GM12892 (cell line): ENCODE data around the gene DOCK4.
A peak's percentile ranks its signal among the peaks of the same experiment; 100 is the strongest.

ENCODE experiments used
- DNase-seq: peaks from one replicate; pipeline ENCODE4 v3.0.0; 2011; ENCODE audit not compliant: insufficient read length
- FAIRE-seq: peaks from 2 replicates; lab custom pipeline; 2011; peaks lifted over from hg19 to GRCh38; lab: Jason Lieb, UNC
- POLR2A ChIP-seq: IDR thresholded peaks from 2 replicates; pipeline ENCODE4 v1.6.1; 2011; ENCODE audit warnings: low read depth, low read length, control low read depth
- POLR2AphosphoS5 ChIP-seq: IDR thresholded peaks from 2 replicates; pipeline ENCODE4 v1.6.1; 2011; ENCODE audit warnings: low read depth, low read length, control low read depth
- TAF1 ChIP-seq: IDR thresholded peaks from 2 replicates; pipeline ENCODE4 v1.6.1; 2011; ENCODE audit warnings: low read depth, mild to moderate bottlenecking, control low read depth, low read length, borderline replicate concordance

DOCK4 gene

DNA sequence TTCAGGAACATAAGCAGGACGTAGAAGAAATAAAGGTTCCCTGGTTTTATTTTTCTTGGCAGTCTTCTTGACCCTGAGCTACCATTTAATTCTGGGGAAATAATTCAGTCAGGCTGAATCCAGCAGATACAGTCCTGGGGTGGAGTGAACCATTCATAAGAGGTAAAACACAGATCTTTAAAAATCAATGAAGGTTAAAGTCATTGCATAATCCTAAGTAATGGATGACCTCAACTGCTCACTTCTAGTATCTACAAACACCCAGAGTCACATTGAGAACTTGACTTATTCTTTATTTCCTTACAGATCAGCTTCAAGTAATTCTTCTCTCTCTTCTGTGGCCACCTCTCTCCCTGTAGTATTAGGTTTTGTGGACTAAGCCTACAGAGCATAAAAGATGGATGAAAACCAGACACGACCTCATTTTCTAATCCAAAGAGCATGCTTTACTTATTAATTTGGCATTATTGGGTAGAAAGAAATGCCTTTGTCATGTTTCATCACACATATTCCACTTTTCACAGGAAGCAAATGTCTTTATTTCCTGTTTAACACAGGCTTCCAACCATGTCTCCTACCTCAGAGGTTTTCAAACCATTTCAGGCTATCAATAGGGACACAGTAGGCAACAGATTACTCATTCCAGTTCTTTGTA, 461.6 kb downstream of the DOCK4 start:
- FAIRE-seq (no peak), DNase-seq (no peak)
- TF ChIP-seq POLR2AphosphoS5 (no peak), POLR2A (no peak)

GRCh38 chr7:111743244-111743847, 462.9 kb downstream of the DOCK4 start:
- FAIRE-seq = no peak
- no peak for DNase-seq

GRCh38 chr7:111741811-111742240, 464.4 kb downstream of the DOCK4 start:
- no peak for TF ChIP-seq TAF1
- no peak for TF ChIP-seq POLR2A
- TF ChIP-seq POLR2AphosphoS5 = no peak
- FAIRE-seq = peak; percentile 79
- DNase-seq = peak; percentile 27

More at GRCh38 chr7:111743244-111743847, 462.9 kb downstream of the DOCK4 start:
- TF ChIP-seq POLR2A (no peak), POLR2AphosphoS5 (no peak), TAF1 (no peak)

DNA sequence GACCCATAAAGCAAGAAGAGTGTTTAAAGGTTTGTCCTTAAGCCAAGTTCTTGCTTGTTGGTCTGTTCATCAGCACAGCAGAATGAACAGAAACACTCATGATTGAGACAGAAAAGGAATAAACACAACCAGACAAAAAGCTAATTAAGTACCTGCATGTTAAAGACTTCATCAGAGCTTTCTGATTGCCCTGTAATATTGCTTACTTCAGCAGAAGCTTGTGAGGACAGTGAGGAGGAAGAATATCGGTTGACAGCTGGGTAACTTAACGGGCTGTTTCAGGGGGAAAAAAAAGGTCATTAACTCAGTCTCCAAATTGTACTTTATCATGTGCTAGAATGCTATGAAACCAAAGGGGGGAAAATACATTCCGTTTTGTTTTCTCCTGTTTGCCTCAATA, 465.3 kb downstream of the DOCK4 start:
- DNase-seq (no peak), FAIRE-seq (no peak)
- TF ChIP-seq POLR2AphosphoS5 (no peak), POLR2A (no peak), TAF1 (no peak)

GRCh38 chr7:111736552-111736874, 469.7 kb downstream of the DOCK4 start:
- TF ChIP-seq TAF1 (no peak), POLR2A (no peak), POLR2AphosphoS5 (no peak)
- FAIRE-seq = no peak
- DNase-seq = no peak

- TF ChIP-seq POLR2AphosphoS5 = no peak
- TF ChIP-seq TAF1 = no peak
- TF ChIP-seq POLR2A = no peak
- peak; percentile 14 for DNase-seq
- peak; percentile 86 for FAIRE-seq
These were observed 470.3 kb downstream of the DOCK4 start for GRCh38 chr7:111735661-111736551.

- DNase-seq (no peak), FAIRE-seq (no peak)
- TF ChIP-seq POLR2AphosphoS5 = no peak
- no peak for TF ChIP-seq TAF1
- TF ChIP-seq POLR2A = no peak
These were observed 471.1 kb downstream of the DOCK4 start for GRCh38 chr7:111734954-111735660.

DNA sequence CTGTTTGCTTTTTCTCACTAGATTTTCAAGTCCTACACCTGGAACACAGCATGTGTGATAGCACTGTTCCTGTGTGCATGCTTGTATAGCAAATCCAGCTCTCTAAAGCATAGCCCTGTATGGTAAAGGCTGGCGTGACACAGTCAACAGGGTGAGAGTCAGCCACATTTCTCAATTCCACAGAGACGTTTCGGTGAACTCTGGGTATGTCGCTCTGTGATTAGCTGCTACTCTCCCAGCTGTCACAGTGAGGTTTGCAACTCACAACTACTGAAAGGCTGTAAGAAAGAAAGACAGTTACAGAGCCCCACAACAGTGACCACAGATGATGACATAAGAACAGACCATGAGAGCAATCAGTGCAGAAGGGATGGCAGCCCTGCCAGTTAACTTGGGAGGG, 473.3 kb downstream of the DOCK4 start:
- FAIRE-seq (no peak), DNase-seq (no peak)
- TF ChIP-seq TAF1 (no peak), POLR2A (no peak), POLR2AphosphoS5 (no peak)

- no peak for DNase-seq
- TF ChIP-seq POLR2A = no peak
- TF ChIP-seq POLR2AphosphoS5 = no peak
- peak; percentile 5 for FAIRE-seq
These were observed 475.5 kb downstream of the DOCK4 start for GRCh38 chr7:111730476-111731300.

DNA sequence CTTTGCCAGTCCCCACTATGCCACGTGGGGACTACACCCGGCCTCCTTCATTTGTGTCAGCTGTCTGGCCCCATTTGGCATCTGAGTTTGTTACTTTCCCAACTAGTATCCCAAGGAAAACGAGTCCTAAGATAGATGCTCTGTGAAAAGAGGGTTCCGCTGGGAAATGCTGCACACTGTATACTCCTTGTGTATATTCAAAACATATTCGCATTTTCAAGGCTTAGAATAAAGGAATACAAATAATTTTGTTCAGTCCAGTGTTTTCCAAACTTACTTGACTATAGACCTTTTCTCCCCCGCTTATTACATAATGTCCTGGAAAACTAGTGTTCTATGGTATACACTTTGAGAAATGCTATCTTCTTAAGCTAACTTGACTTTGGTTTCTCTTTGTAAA, 476.1 kb downstream of the DOCK4 start:
- FAIRE-seq = no peak
- no peak for TF ChIP-seq TAF1
- no peak for TF ChIP-seq POLR2A
- TF ChIP-seq POLR2AphosphoS5 = no peak
- no peak for DNase-seq
